HepG2 (cell line): ENCODE measurements around the gene GALNT16. TPM values are rescaled to one million over a fixed set of nuclear protein-coding genes. Genes with fewer than 3 reads are reported as not detected.
A peak's percentile ranks its signal among the peaks of the same experiment; 100 is the strongest.

Experiments
- ATAC-seq: fragments of 200-7000 bp; cut with Tn5 transposase; 3 replicates; pipeline ENCODE4 v1.9.1; 2020; ENCODE audit warnings: mild to moderate bottlenecking, moderate library complexity
- BruUV-seq: library from RNA; stranded (reverse); fragments of 400-500 nt; replicated peaks from 2 replicates; lab custom pipeline; 2021; lab: Mats Ljungman, UMichigan
- CTCF ChIA-PET: fragments of 300-600 bp; formaldehyde crosslinking; extraction: SDS; loops from one replicate; lab custom pipeline; 2021; ENCODE audit warnings: low total read pairs, inconsistent platforms, low intra/inter-chr PET ratio; lab: Yijun Ruan, JAX
- POLR2A ChIA-PET: fragments of 350-600 bp; sonication (Branson Sonifier 250); formaldehyde crosslinking; loops from one replicate; lab custom pipeline; 2020; ENCODE audit warnings: antibody characterized with exemption, inconsistent platforms; lab: Yijun Ruan, JAX
- DNase-seq: peaks from one replicate; pipeline ENCODE4 v3.0.0-alpha.2; 2015; ENCODE audit warnings: low spot score
- FAIRE-seq: peaks from 3 replicates; lab custom pipeline; 2011; peaks lifted over from hg19 to GRCh38; lab: Jason Lieb, UNC
- H2AFZ ChIP-seq: one replicate; pipeline ENCODE4 v1.6.1; 2011; ENCODE audit warnings: low read length, inconsistent platforms
- H3K27ac ChIP-seq: fragments of 300-600 bp; 3 replicates; pipeline ENCODE4 v1.8.0; 2011; ENCODE audit warnings: mixed run types, mild to moderate bottlenecking, mixed read lengths, low read length, inconsistent platforms; ENCODE audit not compliant: insufficient read depth; ENCODE audit errors: extremely low read length
- H3K27me3 ChIP-seq, 2 experiments: fragments of 200-600 bp in 1 of 2; 2 replicates in 1 of 2; 3 replicates in 1 of 2; pipeline versions ENCODE4 v1.6.0 to v1.8.0; 2011; ENCODE audit warnings: low read length in 2 of 2, mild to moderate bottlenecking in 2 of 2, moderate library complexity in 2 of 2, inconsistent platforms in 1 of 2; ENCODE audit not compliant: insufficient read depth in 2 of 2, control insufficient read depth in 1 of 2
- H3K36me3 ChIP-seq, 2 experiments: fragments of 200-600 bp in 1 of 2; replicated peaks in 1 of 2; 2 replicates in 1 of 2; 3 replicates in 1 of 2; pipeline versions ENCODE4 v1.5.1 to v1.8.0; 2011; ENCODE audit warnings: low read length in 2 of 2, inconsistent platforms in 1 of 2; ENCODE audit not compliant: insufficient read depth in 2 of 2, control insufficient read depth in 1 of 2
- H3K4me1 ChIP-seq: 2 replicates; pipeline ENCODE4 v1.5.1; 2012; ENCODE audit warnings: low read length, inconsistent platforms; ENCODE audit not compliant: insufficient read depth
- H3K4me2 ChIP-seq: 2 replicates; pipeline ENCODE4 v1.6.0; 2011; ENCODE audit warnings: low read depth, low read length, inconsistent platforms
- H3K4me3 ChIP-seq, 3 experiments: fragments of 200-600 bp in 1 of 3; sonication (generic), shearing (Covaris generic) in 1 of 3; replicated peaks in 1 of 3; 2 replicates each; pipeline ENCODE4 v1.5.1; 2011 to 2016; ENCODE audit warnings: low read length in 3 of 3, inconsistent platforms in 2 of 3, low read depth in 2 of 3, mild to moderate bottlenecking in 2 of 3, control low read depth in 1 of 3, mixed read lengths in 1 of 3; ENCODE audit not compliant: insufficient read depth in 1 of 3
- H3K79me2 ChIP-seq: one replicate; pipeline ENCODE4 v1.6.1; 2011; ENCODE audit warnings: low read length, inconsistent platforms; ENCODE audit not compliant: insufficient read depth
- H3K9ac ChIP-seq: 2 replicates; pipeline ENCODE4 v1.6.0; 2011; ENCODE audit warnings: mild to moderate bottlenecking, low read depth, low read length, inconsistent platforms; ENCODE audit not compliant: insufficient read depth
- H3K9me3 ChIP-seq: 2 replicates; pipeline ENCODE4 v1.5.1; 2012; ENCODE audit warnings: mild to moderate bottlenecking, low read length
- H4K20me1 ChIP-seq: 2 replicates; pipeline ENCODE4 v1.6.0; 2011; ENCODE audit warnings: inconsistent platforms, mild to moderate bottlenecking, low read length, moderate library complexity; ENCODE audit not compliant: insufficient read depth
- ARHGAP35 ChIP-seq: sonication (generic); formaldehyde crosslinking; IDR thresholded peaks from 2 replicates; pipeline ENCODE4 v1.9.0; 2022; ENCODE audit warnings: mild to moderate bottlenecking, inconsistent platforms, moderate library complexity, missing genetic modification reagents, borderline replicate concordance
- ARID2 ChIP-seq: sonication (generic); formaldehyde crosslinking; IDR thresholded peaks from 2 replicates; pipeline ENCODE4 v1.8.1; 2022; ENCODE audit warnings: mild to moderate bottlenecking, missing genetic modification reagents, borderline replicate concordance
- ATF2 ChIP-seq: sonication (generic); formaldehyde crosslinking; IDR thresholded peaks from 2 replicates; pipeline ENCODE4 v1.4.0; 2020; ENCODE audit warnings: missing genetic modification reagents
- ETV5 ChIP-seq: IDR thresholded peaks from 2 replicates; pipeline ENCODE4 v1.6.1; 2018; ENCODE audit warnings: missing biosample characterization, missing genetic modification reagents, inconsistent platforms, borderline replicate concordance
- GTF2F1 ChIP-seq: fragments of 150-350 bp; IDR thresholded peaks from 2 replicates; pipeline ENCODE4 v1.6.1; 2014; ENCODE audit warnings: low read length
- HDAC6 ChIP-seq: fragments of 200-600 bp; sonication (generic); IDR thresholded peaks from 2 replicates; pipeline ENCODE4 v1.7.0; 2017; ENCODE audit warnings: mild to moderate bottlenecking, antibody characterized with exemption, low read length, low read depth
- KLF13 ChIP-seq: sonication (generic); formaldehyde crosslinking; IDR thresholded peaks from 2 replicates; pipeline ENCODE4 v1.4.0; 2020; ENCODE audit warnings: mild to moderate bottlenecking, missing genetic modification reagents
- MED1 ChIP-seq: sonication (generic); formaldehyde crosslinking; IDR thresholded peaks from 2 replicates; pipeline ENCODE4 v1.4.0; 2020; ENCODE audit warnings: missing genetic modification reagents
- SMC3 ChIP-seq: IDR thresholded peaks from 2 replicates; pipeline ENCODE4 v1.6.1; 2011; ENCODE audit warnings: low read length, improper control_type of control experiment
- TBX3 ChIP-seq: fragments of 450-650 bp; IDR thresholded peaks from 2 replicates; pipeline ENCODE4 v1.6.1; 2017; ENCODE audit warnings: antibody characterized with exemption, mild to moderate bottlenecking, inconsistent platforms, borderline replicate concordance
- XBP1 ChIP-seq: sonication (generic); formaldehyde crosslinking; IDR thresholded peaks from 2 replicates; pipeline ENCODE4 v1.5.0; 2020; ENCODE audit warnings: missing genetic modification reagents
- ZBTB1 ChIP-seq: sonication (generic); formaldehyde crosslinking; IDR thresholded peaks from 2 replicates; pipeline ENCODE4 v1.4.0; 2020; ENCODE audit warnings: missing genetic modification reagents, borderline replicate concordance
- ZBTB8A ChIP-seq: sonication (generic); formaldehyde crosslinking; IDR thresholded peaks from 2 replicates; pipeline ENCODE4 v1.4.0; 2020; ENCODE audit warnings: mild to moderate bottlenecking, low read depth, missing genetic modification reagents, borderline replicate concordance
- ZNF317 ChIP-seq: sonication (generic); formaldehyde crosslinking; IDR thresholded peaks from 2 replicates; pipeline ENCODE4 v1.5.0; 2020; ENCODE audit warnings: mild to moderate bottlenecking, missing genetic modification reagents
- ZNF383 ChIP-seq: sonication (generic); formaldehyde crosslinking; IDR thresholded peaks from 2 replicates; pipeline ENCODE4 v1.4.0; 2020; ENCODE audit warnings: missing genetic modification reagents, mild to moderate bottlenecking, borderline replicate concordance
- ZNF747 ChIP-seq: sonication (generic); formaldehyde crosslinking; IDR thresholded peaks from 2 replicates; pipeline ENCODE4 v1.8.1; 2023; ENCODE audit warnings: missing genetic modification reagents, mild to moderate bottlenecking, borderline replicate concordance
- WGBS: methylation state at CpG from one replicate; pipeline ENCODE4 v1.1.6; 2017; ENCODE audit warnings: low lambda C conversion rate; 5-methylcytosine and 5-hydroxymethylcytosine counted together
- in situ Hi-C: cut with HindIII; loops from 2 replicates; pipeline ENCODE4 v1.10.0; 2017; ENCODE audit warnings: low pct_unique_long_range_greater_than_20kb; ENCODE audit not compliant: extremely low pct_ligation_motif_present
- intact Hi-C: fragments of 100-400 bp; cut with micrococcal nuclease; formaldehyde crosslinking; loops from one replicate; pipeline ENCODE4 v1.10.0; 2022; ENCODE audit not compliant: unreplicated experiment
- polyA plus RNA-seq, 8 experiments: library from polyadenylated mRNA; depleted of rRNA in 3 of 8; stranded (reverse) in 7 of 8; unstranded in 1 of 8; fragments of >200 nt; fragmentation: Illumina TruSeq in 4 of 8; extraction: Trizol in 4 of 8; gene quantifications; 2 replicates each; pipeline versions ENCODE4 v1.2.1 to v1.2.3, GENCODE V29; 2011 to 2016; ENCODE audit warnings: low read depth in 4 of 8, missing spikeins in 1 of 8, mixed read lengths in 1 of 8; ENCODE audit not compliant: insufficient read depth in 1 of 8
- total RNA-seq, 5 experiments: library from RNA; depleted of rRNA; stranded (reverse); fragments of >200 nt; fragmentation: Illumina TruSeq; extraction: Trizol; gene quantifications; 2 replicates each; pipeline ENCODE4 v1.2.3, GENCODE V29; 2016; ENCODE audit warnings: low read depth in 1 of 5
- TF ChIP-seq, protein P1 (sequence below): IDR thresholded peaks from 2 replicates; pipeline ENCODE4 v1.6.1; 2016; ENCODE audit warnings: low read depth

GALNT16 gene
- total and polyA plus RNA-seq, 2 of the 13 experiments (the other 11 are each of a cell fraction or from before 2014, with no cell fraction given) = 0.54 to 0.82 TPM

DNA sequence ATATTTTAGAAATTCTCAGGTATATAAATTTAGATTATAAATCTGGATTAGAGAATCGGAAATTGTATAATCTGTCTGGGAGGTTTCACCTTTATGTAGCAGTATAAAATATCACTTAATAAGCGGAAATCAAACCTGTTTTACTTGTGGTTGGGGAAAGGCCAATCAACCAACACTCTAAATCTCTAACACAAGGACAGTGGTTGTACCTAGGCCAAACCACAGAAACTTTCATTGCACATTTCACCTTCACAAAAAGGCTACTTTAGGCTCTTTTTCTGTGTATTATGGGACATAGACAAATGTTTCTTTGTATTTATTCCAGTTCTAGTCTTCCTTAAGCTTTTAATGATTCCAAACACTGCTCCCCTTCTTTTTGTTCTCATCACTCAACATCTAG lies 118.3 kb downstream of the GALNT16 start:
- Histone ChIP-seq H3K4me2 (no peak overlapping the region), H3K4me3 (no peak overlapping the region), H3K27me3 (no peaks in the 10 kb centered on the region), H4K20me1 (peaks cover 4% of the 10 kb centered on the region; the same call in 1 of the 2 replicates), H3K79me2 (peaks cover 5% of the 10 kb centered on the region), H3K36me3 (peaks cover 5 to 46% of the 10 kb centered on the region in 2 experiments), H3K9me3 (no peaks in the 10 kb centered on the region), H2AFZ (no peak overlapping the region), H3K27ac (no peak overlapping the region), H3K9ac (no peak overlapping the region), H3K4me1 (no peaks in the 10 kb centered on the region)
- no peak for TF ChIP-seq KLF13 (CRISPR knock-in tag)
- no peak for TF ChIP-seq TBX3
- no peak for TF ChIP-seq XBP1 (CRISPR knock-in tag)
- no peak for TF ChIP-seq ZNF383 (CRISPR knock-in tag)
- no peak for TF ChIP-seq ZBTB8A (CRISPR knock-in tag)
- no peak for FAIRE-seq
- no peak for DNase-seq
- intact Hi-C loops (no loop called here), in situ Hi-C loops (no loop called here)
- POLR2A ChIA-PET = no interaction called here
- CTCF ChIA-PET = no interaction called here
- TSS peak; percentile 11 for BruUV-seq
- WGBS = 100% methylated on average over 2 of the region's 2 CpGs
- no peak for ATAC-seq

DNA sequence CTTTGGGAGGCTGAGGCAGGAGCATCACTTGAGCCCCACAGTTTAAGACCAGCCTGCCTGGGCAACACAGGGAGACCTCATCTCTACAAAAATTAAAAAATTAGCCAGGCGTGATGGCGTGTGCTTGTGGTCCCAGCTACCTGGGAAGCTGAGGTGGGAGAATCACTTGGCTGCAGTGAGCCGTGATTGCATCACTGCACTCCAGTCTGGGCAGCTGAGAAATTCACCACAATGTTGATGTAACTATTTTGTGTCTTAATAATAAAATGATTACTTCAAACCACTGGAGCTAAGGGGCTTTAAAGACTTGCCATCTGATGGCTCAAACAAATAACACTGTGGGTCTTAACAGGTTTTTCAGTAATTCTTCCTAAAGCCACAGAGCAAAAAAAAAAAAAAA lies 127.4 kb downstream of the GALNT16 start:
- Histone ChIP-seq H3K9ac (no peak overlapping the region), H3K79me2 (peaks cover 81% of the 10 kb centered on the region), H3K4me2 (no peak overlapping the region), H3K27ac (no peak overlapping the region), H3K27me3 (no peaks in the 10 kb centered on the region), H3K4me3 (no peak overlapping the region), H2AFZ (no peak overlapping the region), H3K9me3 (no peaks in the 10 kb centered on the region), H3K36me3 (peaks cover 14 to 71% of the 10 kb centered on the region in 2 experiments), H3K4me1 (peaks cover 24% of the 10 kb centered on the region), H4K20me1 (peaks cover 56% of the 10 kb centered on the region)
- in situ Hi-C loops = no loop called here
- BruUV-seq = no TSS peak
- POLR2A ChIA-PET = no interaction called here
- intact Hi-C loops = no loop called here
- no peak for FAIRE-seq
- CTCF ChIA-PET = no interaction called here
- 100% methylated on average over 3 of the region's 3 CpGs for WGBS
- no peak for DNase-seq
- ATAC-seq = no peak
- no peak for TF ChIP-seq GTF2F1
- no peak for TF ChIP-seq ETV5 (CRISPR knock-in tag)
- TF ChIP-seq ZNF317 (CRISPR knock-in tag) = no peak
- TF ChIP-seq ARID2 (CRISPR knock-in tag) = no peak
- no peak for TF ChIP-seq ATF2 (CRISPR knock-in tag)
- TF ChIP-seq, protein P1, sequence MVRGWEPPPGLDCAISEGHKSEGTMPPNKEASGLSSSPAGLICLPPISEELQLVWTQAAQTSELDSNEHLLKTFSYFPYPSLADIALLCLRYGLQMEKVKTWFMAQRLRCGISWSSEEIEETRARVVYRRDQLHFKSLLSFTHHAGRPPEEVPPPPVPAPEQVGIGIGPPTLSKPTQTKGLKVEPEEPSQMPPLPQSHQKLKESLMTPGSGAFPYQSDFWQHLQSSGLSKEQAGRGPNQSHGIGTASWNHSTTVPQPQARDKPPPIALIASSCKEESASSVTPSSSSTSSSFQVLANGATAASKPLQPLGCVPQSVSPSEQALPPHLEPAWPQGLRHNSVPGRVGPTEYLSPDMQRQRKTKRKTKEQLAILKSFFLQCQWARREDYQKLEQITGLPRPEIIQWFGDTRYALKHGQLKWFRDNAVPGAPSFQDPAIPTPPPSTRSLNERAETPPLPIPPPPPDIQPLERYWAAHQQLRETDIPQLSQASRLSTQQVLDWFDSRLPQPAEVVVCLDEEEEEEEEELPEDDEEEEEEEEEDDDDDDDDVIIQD (CRISPR knock-in tag) = no peak
- no peak for TF ChIP-seq ZNF747 (CRISPR knock-in tag)
- TF ChIP-seq ARHGAP35 (CRISPR knock-in tag) = no peak
- TF ChIP-seq MED1 (CRISPR knock-in tag) = no peak
- TF ChIP-seq SMC3 = no peak
- no peak for TF ChIP-seq ZBTB1
- TF ChIP-seq HDAC6 = no peak
